ENCODE data around the gene CD200R1L.

Gene CD200R1L

GRCh38 chr3:112777811-112778210, 68.9 kb downstream of the CD200R1L start:
- Histone ChIP-seq H3K27me3 (ENCODE audit: insufficient read depth, low read length) (no peaks in the 10 kb centered on the region), H2AFZ (ENCODE audit: low read length, unreplicated experiment) (no peak overlapping the region), H3K27ac (ENCODE audit: low read depth, low read length) (peak overlapping the region; percentile 83), H3K36me3 (ENCODE audit: insufficient read depth, low read length) (no peaks in the 10 kb centered on the region), H3K79me2 (ENCODE audit: control insufficient read depth, insufficient read depth, low read length, unreplicated experiment) (no peaks in the 10 kb centered on the region), H3K4me3 (ENCODE audit: low read depth, low read length) (no peak overlapping the region), H3K4me1 (ENCODE audit: control insufficient read depth, insufficient read depth, low read length, unreplicated experiment) (peaks cover 71% of the 10 kb centered on the region)

DNA sequence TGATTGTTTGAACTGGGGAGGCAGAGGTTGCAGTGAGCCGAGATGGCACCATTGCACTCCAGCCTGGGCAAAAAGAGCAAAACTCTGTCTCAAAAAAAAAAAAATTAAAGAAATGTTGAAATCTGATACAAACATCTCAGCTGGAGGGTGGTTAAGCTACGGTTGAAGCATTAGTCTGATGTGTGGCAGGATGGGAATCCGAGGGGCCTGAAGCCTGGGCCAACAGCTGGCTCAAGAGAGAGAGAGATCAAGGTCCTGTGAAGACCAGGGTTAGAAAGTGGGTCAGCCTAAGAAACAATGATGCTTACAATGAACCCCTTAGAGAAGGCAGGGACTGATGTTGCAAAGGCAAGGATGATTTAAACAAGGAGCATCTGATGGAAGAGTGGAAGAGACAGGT, 69.8 kb downstream of the CD200R1L start:
- no peak overlapping the region for H3K4me3 ChIP-seq (ENCODE audit: low read depth, low read length)
- peak overlapping the region; percentile 83 for H3K27ac ChIP-seq (ENCODE audit: low read depth, low read length)
- H2AFZ ChIP-seq (ENCODE audit: low read length, unreplicated experiment) = no peak overlapping the region
- peaks cover 68% of the 10 kb centered on the region for H3K4me1 ChIP-seq (ENCODE audit: control insufficient read depth, insufficient read depth, low read length, unreplicated experiment)
- no peaks in the 10 kb centered on the region for H3K36me3 ChIP-seq (ENCODE audit: insufficient read depth, low read length)
- H3K27me3 ChIP-seq (ENCODE audit: insufficient read depth, low read length) = no peaks in the 10 kb centered on the region
- H3K79me2 ChIP-seq (ENCODE audit: control insufficient read depth, insufficient read depth, low read length, unreplicated experiment) = no peaks in the 10 kb centered on the region

DNA sequence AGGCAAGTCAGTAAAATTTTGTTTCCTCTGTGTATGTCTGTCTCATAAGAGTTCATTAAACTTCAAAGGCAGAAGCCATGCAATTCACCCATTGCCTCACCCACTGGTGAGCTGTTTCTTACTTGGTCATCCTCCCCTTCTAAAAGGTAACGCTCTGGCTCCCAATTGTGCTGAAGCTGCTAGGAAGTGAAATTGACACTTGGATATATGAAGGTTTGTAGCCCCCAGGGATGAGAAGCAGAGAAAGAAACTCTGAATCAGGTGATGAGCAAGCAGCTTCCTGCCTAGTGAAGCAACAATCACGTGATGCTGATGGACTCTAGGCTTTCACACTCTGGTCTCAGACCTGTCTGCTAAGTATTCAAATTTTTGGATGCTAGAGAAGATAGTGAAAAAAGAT, 70.7 kb downstream of the CD200R1L start:
- H2AFZ ChIP-seq (ENCODE audit: low read length, unreplicated experiment) = peak overlapping the region; percentile 1
- H3K27me3 ChIP-seq (ENCODE audit: insufficient read depth, low read length) = no peaks in the 10 kb centered on the region
- H3K79me2 ChIP-seq (ENCODE audit: control insufficient read depth, insufficient read depth, low read length, unreplicated experiment) = no peaks in the 10 kb centered on the region
- H3K27ac ChIP-seq (ENCODE audit: low read depth, low read length) = peak overlapping the region; percentile 88
- H3K4me1 ChIP-seq (ENCODE audit: control insufficient read depth, insufficient read depth, low read length, unreplicated experiment) = peaks cover 60% of the 10 kb centered on the region
- H3K4me3 ChIP-seq (ENCODE audit: low read depth, low read length) = 0 out of 2 replicates have a peak overlapping the region, but pooled peaks have one; percentile 3
- no peaks in the 10 kb centered on the region for H3K36me3 ChIP-seq (ENCODE audit: insufficient read depth, low read length)

- Histone ChIP-seq H3K4me1 (ENCODE audit: control insufficient read depth, insufficient read depth, low read length, unreplicated experiment) (peaks cover 60% of the 10 kb centered on the region), H3K27me3 (ENCODE audit: insufficient read depth, low read length) (no peaks in the 10 kb centered on the region), H3K4me3 (ENCODE audit: low read depth, low read length) (no peak overlapping the region; the same call in 1 of the 2 replicates), H2AFZ (ENCODE audit: low read length, unreplicated experiment) (peak overlapping the region; percentile 64), H3K36me3 (ENCODE audit: insufficient read depth, low read length) (no peaks in the 10 kb centered on the region), H3K27ac (ENCODE audit: low read depth, low read length) (peak overlapping the region; percentile 88), H3K79me2 (ENCODE audit: control insufficient read depth, insufficient read depth, low read length, unreplicated experiment) (no peaks in the 10 kb centered on the region)
Measured at GRCh38 chr3:112775011-112775742, 71.5 kb downstream of the CD200R1L start.

- no peaks in the 10 kb centered on the region for H3K27me3 ChIP-seq (ENCODE audit: insufficient read depth, low read length)
- H2AFZ ChIP-seq (ENCODE audit: low read length, unreplicated experiment) = no peak overlapping the region
- H3K36me3 ChIP-seq (ENCODE audit: insufficient read depth, low read length) = no peaks in the 10 kb centered on the region
- H3K4me1 ChIP-seq (ENCODE audit: control insufficient read depth, insufficient read depth, low read length, unreplicated experiment) = peaks cover 59% of the 10 kb centered on the region
- H3K4me3 ChIP-seq (ENCODE audit: low read depth, low read length) = peak overlapping the region; percentile 18; the same call in 1 of the 2 replicates
- H3K79me2 ChIP-seq (ENCODE audit: control insufficient read depth, insufficient read depth, low read length, unreplicated experiment) = no peaks in the 10 kb centered on the region
- peak overlapping the region; percentile 88 for H3K27ac ChIP-seq (ENCODE audit: low read depth, low read length)
Measured at GRCh38 chr3:112774293-112774926, 72.3 kb downstream of the CD200R1L start.

DNA sequence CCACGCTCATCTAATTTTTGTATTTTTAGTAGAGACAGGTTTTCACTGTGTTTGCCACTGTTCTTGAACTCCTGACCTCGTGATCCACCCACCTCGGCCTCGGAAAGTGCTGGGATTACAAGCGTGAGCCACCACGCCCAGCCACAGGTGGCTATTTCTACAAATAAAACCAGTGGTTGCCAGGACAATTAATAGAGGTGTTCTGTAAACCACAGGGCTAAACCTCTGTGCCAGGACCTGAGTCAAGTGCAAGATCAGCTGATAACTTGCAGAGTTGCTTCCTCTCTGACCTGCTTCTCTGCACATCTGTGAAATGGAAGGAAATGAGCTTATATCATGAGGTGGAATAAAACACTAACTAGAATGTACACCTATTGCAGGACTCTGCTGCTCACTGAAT, 72.8 kb downstream of the CD200R1L start:
- Histone ChIP-seq H3K36me3 (ENCODE audit: insufficient read depth, low read length) (no peaks in the 10 kb centered on the region), H3K27me3 (ENCODE audit: insufficient read depth, low read length) (no peaks in the 10 kb centered on the region), H3K4me1 (ENCODE audit: control insufficient read depth, insufficient read depth, low read length, unreplicated experiment) (peaks cover 54% of the 10 kb centered on the region), H2AFZ (ENCODE audit: low read length, unreplicated experiment) (no peak overlapping the region), H3K27ac (ENCODE audit: low read depth, low read length) (peak overlapping the region; percentile 88), H3K4me3 (ENCODE audit: low read depth, low read length) (no peak overlapping the region), H3K79me2 (ENCODE audit: control insufficient read depth, insufficient read depth, low read length, unreplicated experiment) (no peaks in the 10 kb centered on the region)

DNA sequence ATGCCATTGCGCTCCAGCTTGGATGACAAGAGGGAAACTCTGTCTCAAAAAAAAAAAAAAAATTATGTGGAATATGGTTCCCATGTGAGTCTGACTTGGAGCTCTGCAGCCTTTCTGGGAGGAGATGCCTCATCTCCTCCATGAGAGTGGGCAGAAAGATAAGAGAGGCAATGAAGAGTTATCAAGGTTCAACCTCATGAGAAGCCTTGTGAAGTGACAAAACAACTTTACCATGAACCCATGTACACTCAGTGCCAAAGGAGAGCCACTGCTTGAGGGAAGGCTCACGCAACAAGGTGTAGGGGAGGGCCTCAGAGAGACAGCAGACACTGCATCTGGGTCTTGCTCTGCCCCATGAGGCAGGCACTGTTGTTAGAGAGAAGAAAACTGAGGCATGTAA, 75.7 kb downstream of the CD200R1L start:
- Histone ChIP-seq H3K4me3 (ENCODE audit: low read depth, low read length) (no peak overlapping the region), H3K36me3 (ENCODE audit: insufficient read depth, low read length) (no peaks in the 10 kb centered on the region), H3K79me2 (ENCODE audit: control insufficient read depth, insufficient read depth, low read length, unreplicated experiment) (no peaks in the 10 kb centered on the region), H3K27me3 (ENCODE audit: insufficient read depth, low read length) (no peaks in the 10 kb centered on the region), H2AFZ (ENCODE audit: low read length, unreplicated experiment) (no peak overlapping the region), H3K4me1 (ENCODE audit: control insufficient read depth, insufficient read depth, low read length, unreplicated experiment) (peaks cover 35% of the 10 kb centered on the region), H3K27ac (ENCODE audit: low read depth, low read length) (no peak overlapping the region)

- H3K27ac ChIP-seq (ENCODE audit: low read depth, low read length) = peak overlapping the region; percentile 60
- H3K27me3 ChIP-seq (ENCODE audit: insufficient read depth, low read length) = no peaks in the 10 kb centered on the region
- H3K4me3 ChIP-seq (ENCODE audit: low read depth, low read length) = no peak overlapping the region
- H2AFZ ChIP-seq (ENCODE audit: low read length, unreplicated experiment) = peak overlapping the region; percentile 61
- H3K79me2 ChIP-seq (ENCODE audit: control insufficient read depth, insufficient read depth, low read length, unreplicated experiment) = no peaks in the 10 kb centered on the region
- H3K36me3 ChIP-seq (ENCODE audit: insufficient read depth, low read length) = no peaks in the 10 kb centered on the region
- H3K4me1 ChIP-seq (ENCODE audit: control insufficient read depth, insufficient read depth, low read length, unreplicated experiment) = peaks cover 27% of the 10 kb centered on the region
Measured at GRCh38 chr3:112770032-112770626, 76.5 kb downstream of the CD200R1L start.

GRCh38 chr3:112769286-112769978, 77.2 kb downstream of the CD200R1L start:
- Histone ChIP-seq H3K27me3 (ENCODE audit: insufficient read depth, low read length) (no peaks in the 10 kb centered on the region), H3K27ac (ENCODE audit: low read depth, low read length) (peak overlapping the region; percentile 57), H3K4me1 (ENCODE audit: control insufficient read depth, insufficient read depth, low read length, unreplicated experiment) (peaks cover 20% of the 10 kb centered on the region), H3K79me2 (ENCODE audit: control insufficient read depth, insufficient read depth, low read length, unreplicated experiment) (no peaks in the 10 kb centered on the region), H3K4me3 (ENCODE audit: low read depth, low read length) (no peak overlapping the region), H3K36me3 (ENCODE audit: insufficient read depth, low read length) (no peaks in the 10 kb centered on the region), H2AFZ (ENCODE audit: low read length, unreplicated experiment) (no peak overlapping the region)

DNA sequence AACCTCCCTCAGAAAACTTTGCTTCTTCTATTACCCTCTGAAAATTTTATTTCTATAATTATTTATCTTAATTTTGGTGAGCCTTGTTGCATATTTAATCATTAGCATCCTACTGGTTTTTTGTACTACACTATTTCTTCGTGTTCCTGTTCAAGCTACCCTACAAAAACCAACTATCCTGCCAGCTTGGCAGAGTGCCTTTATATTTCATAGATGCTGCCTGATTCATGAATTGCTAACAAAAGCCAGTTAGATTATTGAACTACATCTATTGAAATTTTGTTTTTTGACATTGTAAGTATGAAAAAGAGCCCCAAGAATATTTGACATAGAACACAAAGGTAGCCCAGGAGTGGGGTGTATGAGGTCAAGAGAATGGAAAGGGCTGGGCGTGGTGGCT, 78.9 kb downstream of the CD200R1L start:
- no peak overlapping the region for H3K27ac ChIP-seq (ENCODE audit: low read depth, low read length)
- no peaks in the 10 kb centered on the region for H3K79me2 ChIP-seq (ENCODE audit: control insufficient read depth, insufficient read depth, low read length, unreplicated experiment)
- no peak overlapping the region for H3K4me3 ChIP-seq (ENCODE audit: low read depth, low read length)
- no peaks in the 10 kb centered on the region for H3K36me3 ChIP-seq (ENCODE audit: insufficient read depth, low read length)
- H2AFZ ChIP-seq (ENCODE audit: low read length, unreplicated experiment) = no peak overlapping the region
- peaks cover 11% of the 10 kb centered on the region for H3K4me1 ChIP-seq (ENCODE audit: control insufficient read depth, insufficient read depth, low read length, unreplicated experiment)
- H3K27me3 ChIP-seq (ENCODE audit: insufficient read depth, low read length) = no peaks in the 10 kb centered on the region

Data from ACC112 (cell line).